ENCODE results near the gene CASP10.
A peak's percentile ranks its signal among the peaks of the same experiment; 100 is the strongest.

CASP10 gene

GRCh38 chr2:201171259-201171814 lies 11.6 kb upstream of the CASP10 start:
- H3K9ac ChIP-seq = no peak overlapping the region
- no peak overlapping the region for H2AFZ ChIP-seq
- no peaks in the 10 kb centered on the region for H3K27me3 ChIP-seq (ENCODE audit: control insufficient read depth, insufficient read depth, low read length)
- H3K4me2 ChIP-seq (ENCODE audit: low read length) = no peak overlapping the region
- H3K79me2 ChIP-seq = no peaks in the 10 kb centered on the region
- no peaks in the 10 kb centered on the region for H3K9me3 ChIP-seq (ENCODE audit: control insufficient read depth, low read length)
- no peak for TF ChIP-seq CTCF (IDR thresholded peaks at IDR 0.05)
- no peak overlapping the region for H3K27ac ChIP-seq
- no peak overlapping the region for H3K4me3 ChIP-seq (ENCODE audit: low read depth, low read length)
- H3K36me3 ChIP-seq (ENCODE audit: control insufficient read depth, insufficient read depth, low read length) = no peaks in the 10 kb centered on the region
- H3K4me1 ChIP-seq = no peaks in the 10 kb centered on the region

- no peaks in the 10 kb centered on the region for H3K4me1 ChIP-seq
- no peak overlapping the region for H3K9ac ChIP-seq
- H3K79me2 ChIP-seq = no peaks in the 10 kb centered on the region
- H3K4me3 ChIP-seq (ENCODE audit: low read depth, low read length) = no peak overlapping the region
- H3K4me2 ChIP-seq (ENCODE audit: low read length) = no peak overlapping the region
- no peaks in the 10 kb centered on the region for H3K9me3 ChIP-seq (ENCODE audit: control insufficient read depth, low read length)
- no peak overlapping the region for H2AFZ ChIP-seq
- no peaks in the 10 kb centered on the region for H3K27me3 ChIP-seq (ENCODE audit: control insufficient read depth, insufficient read depth, low read length)
- no peak overlapping the region for H3K27ac ChIP-seq
- H3K36me3 ChIP-seq (ENCODE audit: control insufficient read depth, insufficient read depth, low read length) = no peaks in the 10 kb centered on the region
- TF ChIP-seq CTCF (IDR thresholded peaks at IDR 0.05) = no peak
Observed at GRCh38 chr2:201172279-201172678, 10.7 kb upstream of the CASP10 start.

- Histone ChIP-seq H3K4me1 (no peaks in the 10 kb centered on the region), H3K9me3 (ENCODE audit: control insufficient read depth, low read length) (no peaks in the 10 kb centered on the region), H3K79me2 (no peaks in the 10 kb centered on the region), H2AFZ (no peak overlapping the region), H3K27ac (no peak overlapping the region), H3K36me3 (ENCODE audit: control insufficient read depth, insufficient read depth, low read length) (no peaks in the 10 kb centered on the region), H3K27me3 (ENCODE audit: control insufficient read depth, insufficient read depth, low read length) (no peaks in the 10 kb centered on the region), H3K4me3 (ENCODE audit: low read depth, low read length) (no peak overlapping the region), H3K9ac (no peak overlapping the region), H3K4me2 (ENCODE audit: low read length) (no peak overlapping the region)
- no peak for TF ChIP-seq CTCF (IDR thresholded peaks at IDR 0.05)
Observed at GRCh38 chr2:201174687-201175086, 8.3 kb upstream of the CASP10 start.

- H3K27me3 ChIP-seq (ENCODE audit: control insufficient read depth, insufficient read depth, low read length) = no peaks in the 10 kb centered on the region
- no peak for TF ChIP-seq CTCF (IDR thresholded peaks at IDR 0.05)
- no peak overlapping the region for H2AFZ ChIP-seq
- H3K27ac ChIP-seq = no peak overlapping the region
- no peaks in the 10 kb centered on the region for H3K9me3 ChIP-seq (ENCODE audit: control insufficient read depth, low read length)
- no peak overlapping the region for H3K4me2 ChIP-seq (ENCODE audit: low read length)
- H3K4me3 ChIP-seq (ENCODE audit: low read depth, low read length) = no peak overlapping the region
- no peaks in the 10 kb centered on the region for H3K79me2 ChIP-seq
- no peak overlapping the region for H3K9ac ChIP-seq
- H3K36me3 ChIP-seq (ENCODE audit: control insufficient read depth, insufficient read depth, low read length) = no peaks in the 10 kb centered on the region
- peaks cover 8% of the 10 kb centered on the region for H3K4me1 ChIP-seq
Observed at GRCh38 chr2:201176081-201176481, 6.9 kb upstream of the CASP10 start.

- Histone ChIP-seq H3K36me3 (ENCODE audit: control insufficient read depth, insufficient read depth, low read length) (no peaks in the 10 kb centered on the region), H3K4me1 (peaks cover 8% of the 10 kb centered on the region), H3K9me3 (ENCODE audit: control insufficient read depth, low read length) (no peaks in the 10 kb centered on the region), H3K27ac (no peak overlapping the region), H3K4me3 (ENCODE audit: low read depth, low read length) (no peak overlapping the region), H3K9ac (no peak overlapping the region), H3K27me3 (ENCODE audit: control insufficient read depth, insufficient read depth, low read length) (no peaks in the 10 kb centered on the region), H2AFZ (peak overlapping the region; percentile 60), H3K4me2 (ENCODE audit: low read length) (no peak overlapping the region), H3K79me2 (no peaks in the 10 kb centered on the region)
- TF ChIP-seq CTCF (IDR thresholded peaks at IDR 0.05) = no peak
Observed at GRCh38 chr2:201180010-201180409, 2.9 kb upstream of the CASP10 start.
